Tibial nerve (tissue), 4 donors: ENCODE measurements around the gene F2R. TPM values are rescaled to one million over a fixed set of nuclear protein-coding genes. Genes with fewer than 3 reads are reported as not detected.

Experiments
- DNase-seq, 2 donors: peaks; one replicate each; pipeline ENCODE4 v3.0.0-alpha.2; 2019; ENCODE audit warnings: low spot score in 2 of 2
- H3K27ac ChIP-seq, 4 donors: fragments of 200-600 bp; sonication (generic) in 3 of 4; one replicate each; pipeline ENCODE4 v1.5.1; 2017 to 2019; ENCODE audit warnings: mild to moderate bottlenecking in 1 of 4
- H3K27me3 ChIP-seq, 2 donors: fragments of 200-600 bp; sonication (generic) in 1 of 2; one replicate each; pipeline versions ENCODE4 v1.5.1 to v1.6.0; 2017 to 2019
- H3K36me3 ChIP-seq, 3 donors: fragments of 200-600 bp; sonication (generic); one replicate each; pipeline ENCODE4 v1.5.1; 2018 to 2019
- H3K4me1 ChIP-seq, 4 donors: fragments of 200-600 bp; sonication (generic) in 3 of 4; one replicate each; pipeline ENCODE4 v1.5.1; 2017 to 2019
- H3K4me3 ChIP-seq, 4 donors: fragments of 200-600 bp; sonication (generic) in 3 of 4; one replicate each; pipeline ENCODE4 v1.5.1; 2017 to 2019; ENCODE audit warnings: mild to moderate bottlenecking in 1 of 4, moderate library complexity in 1 of 4
- H3K9me3 ChIP-seq, 4 donors: fragments of 200-600 bp; sonication (generic) in 3 of 4; one replicate each; pipeline ENCODE4 v1.5.1; 2017 to 2019
- EP300 ChIP-seq, 2 donors: sonication (generic); formaldehyde crosslinking; IDR thresholded peaks; one replicate each; pipeline ENCODE4 v1.6.1; 2017; ENCODE audit warnings: antibody characterized with exemption in 2 of 2, mild to moderate bottlenecking in 1 of 2
- POLR2A ChIP-seq, 2 donors: fragments of 450-650 bp; IDR thresholded peaks; one replicate each; pipeline ENCODE4 v1.6.1; 2017; ENCODE audit warnings: antibody characterized with exemption in 2 of 2, mild to moderate bottlenecking in 2 of 2, moderate library complexity in 2 of 2
- WGBS, 2 donors: methylation state at CpG; one replicate each; pipeline ENCODE4 v1.1.5; 2018; 5-methylcytosine and 5-hydroxymethylcytosine counted together
- total RNA-seq, 4 donors: library from RNA; depleted of rRNA; stranded (reverse); fragments of >200 nt; gene quantifications; one replicate each; pipeline ENCODE4 v1.1.0, GENCODE V29; 2016
- TF ChIP-seq, protein P1 (sequence below), 5 experiments: fragments of 200-600 bp in 3 of 5; fragments of 450-650 bp in 2 of 5; sonication (generic) in 3 of 5; IDR thresholded peaks; one replicate each; pipeline ENCODE4 v1.5.1; 2016 to 2019; ENCODE audit warnings: antibody characterized with exemption in 5 of 5, mild to moderate bottlenecking in 3 of 5, moderate library complexity in 2 of 5

F2R gene
- total RNA-seq, 4 donors from 2014 or later = 2.5 to 12.6 (median 6.2) TPM

GRCh38 chr5:76685704-76686103, 30.2 kb upstream of the F2R start:
- peaks cover 0 to 24% (median 0%) of the 10 kb centered on the region in 3 donors for H3K36me3 ChIP-seq
- 93 to 97% methylated on average over 3 of the region's 3 CpGs for WGBS, 2 donors
- no peaks in the 10 kb centered on the region for H3K27me3 ChIP-seq
- H3K4me3 ChIP-seq = no peak overlapping the region
- no peak for DNase-seq
- TF ChIP-seq POLR2A (IDR thresholded peaks at IDR 0.05) (no peak), EP300 (IDR thresholded peaks at IDR 0.05) (no peak)
- TF ChIP-seq, protein P1, sequence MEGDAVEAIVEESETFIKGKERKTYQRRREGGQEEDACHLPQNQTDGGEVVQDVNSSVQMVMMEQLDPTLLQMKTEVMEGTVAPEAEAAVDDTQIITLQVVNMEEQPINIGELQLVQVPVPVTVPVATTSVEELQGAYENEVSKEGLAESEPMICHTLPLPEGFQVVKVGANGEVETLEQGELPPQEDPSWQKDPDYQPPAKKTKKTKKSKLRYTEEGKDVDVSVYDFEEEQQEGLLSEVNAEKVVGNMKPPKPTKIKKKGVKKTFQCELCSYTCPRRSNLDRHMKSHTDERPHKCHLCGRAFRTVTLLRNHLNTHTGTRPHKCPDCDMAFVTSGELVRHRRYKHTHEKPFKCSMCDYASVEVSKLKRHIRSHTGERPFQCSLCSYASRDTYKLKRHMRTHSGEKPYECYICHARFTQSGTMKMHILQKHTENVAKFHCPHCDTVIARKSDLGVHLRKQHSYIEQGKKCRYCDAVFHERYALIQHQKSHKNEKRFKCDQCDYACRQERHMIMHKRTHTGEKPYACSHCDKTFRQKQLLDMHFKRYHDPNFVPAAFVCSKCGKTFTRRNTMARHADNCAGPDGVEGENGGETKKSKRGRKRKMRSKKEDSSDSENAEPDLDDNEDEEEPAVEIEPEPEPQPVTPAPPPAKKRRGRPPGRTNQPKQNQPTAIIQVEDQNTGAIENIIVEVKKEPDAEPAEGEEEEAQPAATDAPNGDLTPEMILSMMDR (IDR thresholded peaks at IDR 0.05) = no peak
- peaks cover 0 to 4% (median 2%) of the 10 kb centered on the region in 4 donors for H3K4me1 ChIP-seq
- H3K27ac ChIP-seq = no peak overlapping the region
- H3K9me3 ChIP-seq = no peaks in the 10 kb centered on the region

DNA sequence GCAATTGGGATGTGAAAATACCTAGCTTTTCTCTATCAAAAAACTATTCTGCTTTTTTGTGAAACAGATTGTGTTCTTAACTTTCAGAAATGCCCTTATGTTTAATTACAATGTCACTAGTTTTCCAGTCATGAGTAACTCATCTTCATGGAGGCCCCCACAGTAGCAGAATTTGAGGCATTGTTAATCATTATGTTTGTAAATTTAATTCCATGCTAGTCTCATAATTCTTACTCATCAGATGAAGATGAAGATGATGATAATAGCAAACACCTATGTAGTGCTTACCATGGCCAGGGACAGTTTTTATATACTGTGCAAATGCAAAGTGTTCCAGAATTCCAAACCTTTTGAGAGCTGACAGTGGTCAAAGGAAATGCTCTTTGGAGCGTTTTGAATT, 27.7 kb upstream of the F2R start:
- H3K4me1 ChIP-seq = peaks cover 0 to 15% (median 5%) of the 10 kb centered on the region in 4 donors
- TF ChIP-seq, protein P1 (IDR thresholded peaks at IDR 0.05) = no peak
- TF ChIP-seq EP300 (IDR thresholded peaks at IDR 0.05) = no peak
- no peak for TF ChIP-seq POLR2A (IDR thresholded peaks at IDR 0.05)
- no peaks in the 10 kb centered on the region for H3K27me3 ChIP-seq
- 83 to 85% methylated on average over 1 of the region's 1 CpG for WGBS, 2 donors
- peaks cover 0 to 27% (median 0%) of the 10 kb centered on the region in 3 donors for H3K36me3 ChIP-seq
- no peak overlapping the region for H3K4me3 ChIP-seq
- H3K27ac ChIP-seq = no peak overlapping the region
- no peak for DNase-seq
- H3K9me3 ChIP-seq = no peaks in the 10 kb centered on the region

DNA sequence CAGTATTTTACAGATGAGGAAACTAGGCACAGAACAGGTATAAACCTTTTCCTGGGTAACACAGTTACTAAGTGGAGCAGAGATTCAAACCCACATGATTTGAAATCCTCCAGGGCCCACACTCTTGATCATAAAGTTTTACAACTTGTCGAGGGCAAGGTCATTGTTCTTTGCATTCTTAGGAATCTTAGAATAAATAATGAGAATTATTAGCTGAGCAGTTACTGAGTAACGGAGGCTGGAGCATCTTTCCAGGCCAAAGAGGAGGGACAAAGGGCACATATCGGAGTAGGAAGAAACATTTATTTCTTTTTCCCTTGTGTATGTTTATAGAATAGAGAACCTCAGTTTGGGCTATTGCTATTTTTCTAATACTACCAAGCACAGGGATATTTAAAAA, 27.1 kb upstream of the F2R start:
- no peaks in the 10 kb centered on the region for H3K27me3 ChIP-seq
- H3K9me3 ChIP-seq = no peaks in the 10 kb centered on the region
- H3K36me3 ChIP-seq = peaks cover 0 to 27% (median 0%) of the 10 kb centered on the region in 3 donors
- H3K4me3 ChIP-seq = no peak overlapping the region
- TF ChIP-seq EP300 (IDR thresholded peaks at IDR 0.05) = no peak
- TF ChIP-seq POLR2A (IDR thresholded peaks at IDR 0.05) = no peak
- TF ChIP-seq, protein P1 (IDR thresholded peaks at IDR 0.05) = no peak
- 60 to 62% methylated on average over 3 of the region's 3 CpGs for WGBS, 2 donors
- no peak for DNase-seq
- H3K27ac ChIP-seq = no peak overlapping the region
- H3K4me1 ChIP-seq = peaks cover 0 to 15% (median 5%) of the 10 kb centered on the region in 4 donors

GRCh38 chr5:76689321-76690036, 26.4 kb upstream of the F2R start:
- H3K4me3 ChIP-seq = no peak overlapping the region
- 82 to 88% methylated on average over 3 of the region's 3 CpGs for WGBS, 2 donors
- no peak overlapping the region for H3K27ac ChIP-seq
- DNase-seq = no peak
- H3K9me3 ChIP-seq = no peaks in the 10 kb centered on the region
- no peaks in the 10 kb centered on the region for H3K27me3 ChIP-seq
- H3K4me1 ChIP-seq = peaks cover 0 to 15% (median 5%) of the 10 kb centered on the region in 4 donors
- peaks cover 0 to 21% (median 0%) of the 10 kb centered on the region in 3 donors for H3K36me3 ChIP-seq
- no peak for TF ChIP-seq EP300 (IDR thresholded peaks at IDR 0.05)
- TF ChIP-seq, protein P1 (IDR thresholded peaks at IDR 0.05) = no peak
- TF ChIP-seq POLR2A (IDR thresholded peaks at IDR 0.05) = no peak

DNA sequence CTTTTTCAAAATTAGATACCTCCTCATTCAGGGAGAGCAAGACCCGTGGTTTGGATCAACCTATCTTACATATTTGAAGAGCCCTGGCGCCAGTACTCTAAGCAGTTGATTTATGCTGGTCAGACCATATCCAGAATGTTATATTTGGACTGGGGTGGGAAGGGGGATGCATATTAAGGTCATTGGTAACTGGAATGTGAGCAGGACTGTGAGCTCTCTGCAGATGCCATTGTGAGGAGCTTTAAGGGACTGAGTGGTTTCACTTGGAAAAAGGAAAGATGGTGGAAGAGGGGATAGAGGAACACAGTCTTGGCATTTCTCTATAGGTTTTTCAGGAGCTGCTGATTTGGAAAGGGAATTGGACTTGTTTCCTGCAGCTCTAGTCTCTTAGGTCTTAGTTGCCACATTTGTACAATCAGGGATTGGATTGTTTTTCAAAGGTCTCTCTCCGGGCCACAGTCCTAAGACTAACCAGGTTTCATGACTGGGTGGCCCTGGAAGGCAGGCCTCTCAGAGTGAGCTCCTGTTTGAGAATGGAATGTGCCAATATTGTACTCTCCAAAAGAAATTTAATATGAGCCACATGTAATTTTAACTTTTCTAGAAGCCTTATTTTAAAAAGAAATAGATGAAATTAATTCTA, 25.8 kb upstream of the F2R start:
- no peak for TF ChIP-seq EP300 (IDR thresholded peaks at IDR 0.05)
- TF ChIP-seq, protein P1 (IDR thresholded peaks at IDR 0.05) = no peak
- no peak for TF ChIP-seq POLR2A (IDR thresholded peaks at IDR 0.05)
- Histone ChIP-seq H3K36me3 (peaks cover 0 to 19% (median 0%) of the 10 kb centered on the region in 3 donors), H3K27ac (peak overlapping the region in 1 of 4 donors; percentile 41), H3K9me3 (no peaks in the 10 kb centered on the region), H3K27me3 (no peaks in the 10 kb centered on the region), H3K4me1 (peaks cover 0 to 15% (median 5%) of the 10 kb centered on the region in 4 donors), H3K4me3 (no peak overlapping the region)
- WGBS, 2 donors = 90 to 94% methylated on average over 3 of the region's 3 CpGs
- DNase-seq = no peak
